Activated CD4-positive, alpha-beta memory T cell treated with anti-CD3 and anti-CD28 coated beads for 36 hours (primary cell): ENCODE results near the gene TPH1. TPM values are rescaled to one million over a fixed set of nuclear protein-coding genes. Genes with fewer than 3 reads are reported as not detected.

Experiments
- CTCF ChIA-PET: fragments of 350-600 bp; sonication (Branson Sonifier 250); formaldehyde crosslinking; loops from one replicate; lab custom pipeline; 2021; ENCODE audit warnings: antibody characterized with exemption, inconsistent platforms; lab: Charles Lee
- POLR2A ChIA-PET: fragments of 350-600 bp; sonication (Branson Sonifier 250); formaldehyde crosslinking; loops from one replicate; lab custom pipeline; 2021; ENCODE audit warnings: antibody characterized with exemption; lab: Charles Lee
- DNase-seq: peaks from one replicate; pipeline ENCODE4 v3.0.0-alpha.2; 2020
- H3K27ac Mint-ChIP-seq: one replicate; pipeline ENCODE4 v1.8.0; 2021; ENCODE audit warnings: mixed read lengths
- H3K27me3 Mint-ChIP-seq: one replicate; pipeline ENCODE4 v1.8.0; 2021; ENCODE audit warnings: mixed read lengths
- H3K36me3 Mint-ChIP-seq: one replicate; pipeline ENCODE4 v1.8.0; 2021; ENCODE audit warnings: mixed read lengths
- H3K4me1 Mint-ChIP-seq: one replicate; pipeline ENCODE4 v1.8.0; 2021; ENCODE audit warnings: low read depth, mixed read lengths
- H3K4me3 Mint-ChIP-seq: one replicate; pipeline ENCODE4 v1.8.0; 2021; ENCODE audit warnings: mild to moderate bottlenecking, mixed read lengths
- H3K9me3 Mint-ChIP-seq: one replicate; pipeline ENCODE4 v1.8.0; 2021; ENCODE audit warnings: mixed read lengths
- intact Hi-C: fragments of 100-400 bp; cut with micrococcal nuclease; formaldehyde crosslinking; loops from one replicate; pipeline ENCODE4 v1.15.1; 2023
- total RNA-seq, 2 experiments: library from RNA; stranded (reverse); gene quantifications; one replicate each; pipeline ENCODE4 v1.2.3, GENCODE V29; 2021

TPH1 gene
- total RNA-seq, 2 experiments from 2014 or later: 0.05 to 0.14 TPM

DNA sequence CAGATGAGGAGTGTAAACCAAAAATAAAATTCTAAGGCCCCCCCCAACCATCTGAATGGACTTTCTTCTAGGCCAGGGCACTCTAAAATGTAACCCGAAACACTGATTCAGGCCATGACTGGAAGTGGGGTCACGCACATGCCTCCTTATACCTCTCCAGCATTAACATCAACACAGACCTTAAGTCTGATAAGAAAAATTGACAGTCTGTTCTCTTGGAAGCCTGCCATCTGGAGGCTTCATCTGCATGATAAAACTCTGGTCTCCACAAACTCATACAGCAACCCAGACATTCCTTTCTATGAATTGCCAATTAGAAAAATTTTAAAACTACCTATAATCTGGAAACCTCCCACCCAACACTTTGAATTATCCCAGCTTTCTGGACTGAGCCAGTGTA, 29.3 kb downstream of the TPH1 start:
- CTCF ChIA-PET: no interaction called here
- H3K4me3 Mint-ChIP-seq: no peak overlapping the region
- no peaks in the 10 kb centered on the region for H3K27me3 Mint-ChIP-seq
- DNase-seq: no peak
- H3K4me1 Mint-ChIP-seq: peaks cover 27% of the 10 kb centered on the region
- H3K9me3 Mint-ChIP-seq: no peaks in the 10 kb centered on the region
- intact Hi-C loops: loop anchor here (2.0 to 10.0 kb wide), 3 partner anchors 82 to 942 kb away; partner anchors contain the start of genes NCR3LG1 and RPS13
- H3K36me3 Mint-ChIP-seq: no peaks in the 10 kb centered on the region
- POLR2A ChIA-PET: no interaction called here
- no peak overlapping the region for H3K27ac Mint-ChIP-seq

DNA sequence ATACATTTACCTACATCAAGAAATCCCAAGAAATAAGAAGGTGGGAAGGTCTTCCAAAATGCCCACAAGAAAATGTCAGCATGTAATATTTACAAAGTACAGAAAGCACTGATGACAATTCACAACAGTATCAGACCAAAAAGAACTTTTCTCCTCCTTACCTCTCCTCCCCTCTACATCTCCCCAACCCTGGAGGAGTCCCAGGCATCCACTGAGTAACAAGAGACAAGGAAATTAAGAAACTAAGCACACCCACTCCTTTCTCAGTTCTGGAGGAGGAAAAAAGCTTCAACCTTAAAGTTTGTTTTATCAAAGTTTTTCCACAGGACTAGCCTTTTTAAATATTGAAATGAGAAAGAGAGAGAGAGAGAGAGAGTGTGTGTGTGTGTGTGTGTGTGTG, 31.2 kb downstream of the TPH1 start:
- no peak for DNase-seq
- H3K36me3 Mint-ChIP-seq: no peaks in the 10 kb centered on the region
- ChIA-PET CTCF (interaction anchor here (2.1 kb wide), 1 partner anchor 100 kb away, joined by 10 read pairs; no protein-coding TSS in a partner anchor), POLR2A (interaction anchor here (1.2 to 3.3 kb wide), 2 partner anchors 39 to 90 kb away, joined by 3 to 19 read pairs; partner anchors contain the start of gene SAAL1)
- H3K27me3 Mint-ChIP-seq: no peaks in the 10 kb centered on the region
- intact Hi-C loops: loop anchor here (5.0 to 10.0 kb wide), 5 partner anchors 307 to 1278 kb away; partner anchors contain the start of genes C11orf58, GTF2H1, HPS5 and NCR3LG1
- peak overlapping the region; percentile 14 for H3K4me3 Mint-ChIP-seq
- peaks cover 40% of the 10 kb centered on the region for H3K4me1 Mint-ChIP-seq
- H3K9me3 Mint-ChIP-seq: no peaks in the 10 kb centered on the region
- peak overlapping the region; percentile 80 for H3K27ac Mint-ChIP-seq

DNA sequence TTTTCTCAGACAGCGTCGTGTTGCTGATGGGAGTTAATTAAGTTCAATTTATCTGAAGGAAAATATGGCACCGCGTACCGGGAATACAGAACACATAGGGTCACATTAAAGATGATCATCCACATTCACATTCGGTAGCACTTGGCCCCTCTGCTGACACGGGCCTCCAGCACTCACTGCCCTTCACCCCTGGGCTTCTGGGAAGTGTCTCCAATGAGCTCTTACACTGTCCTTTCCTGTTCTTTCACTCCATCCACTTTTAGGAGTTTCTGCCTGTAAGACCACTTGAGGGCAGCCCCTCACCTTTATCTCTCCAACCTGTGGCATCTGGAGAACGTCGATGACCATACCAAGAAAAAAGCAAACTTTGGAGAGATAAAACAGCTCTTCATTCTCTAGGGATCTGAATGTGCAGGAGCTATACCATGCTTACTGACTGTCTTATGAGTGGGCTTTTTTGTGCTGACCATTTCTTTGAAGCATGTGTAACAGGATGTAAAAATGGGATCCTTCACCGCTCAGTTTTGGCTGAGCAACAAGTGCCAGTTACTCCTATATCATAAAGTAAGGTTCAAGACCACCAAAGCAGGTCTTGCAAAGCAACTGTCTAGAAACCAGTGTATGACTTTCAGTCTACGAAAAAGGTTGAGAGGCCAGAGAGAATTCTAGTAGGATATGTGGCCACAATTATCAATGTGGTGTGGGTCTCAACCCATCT, 32.1 kb downstream of the TPH1 start:
- intact Hi-C loops: loop anchor here (1.0 to 10.0 kb wide), 8 partner anchors 23 to 1277 kb away; partner anchors contain the start of genes C11orf58, GTF2H1, HPS5 and NCR3LG1
- Mint-ChIP-seq H3K27me3 (no peaks in the 10 kb centered on the region), H3K4me3 (peak overlapping the region; percentile 93), H3K27ac (peak overlapping the region; percentile 88), H3K9me3 (no peaks in the 10 kb centered on the region), H3K4me1 (peaks cover 40% of the 10 kb centered on the region), H3K36me3 (no peaks in the 10 kb centered on the region)
- DNase-seq: peak; percentile 15
- ChIA-PET CTCF (interaction anchor here (0.5 to 3.3 kb wide), 5 partner anchors 11 to 708 kb away, joined by 4 to 23 read pairs (median 6); partner anchors contain the start of gene SAAL1), POLR2A (interaction anchor here (1.1 to 3.3 kb wide), 5 partner anchors 11 to 91 kb away, joined by 3 to 19 read pairs (median 4); partner anchors contain the start of gene SAAL1)

DNA sequence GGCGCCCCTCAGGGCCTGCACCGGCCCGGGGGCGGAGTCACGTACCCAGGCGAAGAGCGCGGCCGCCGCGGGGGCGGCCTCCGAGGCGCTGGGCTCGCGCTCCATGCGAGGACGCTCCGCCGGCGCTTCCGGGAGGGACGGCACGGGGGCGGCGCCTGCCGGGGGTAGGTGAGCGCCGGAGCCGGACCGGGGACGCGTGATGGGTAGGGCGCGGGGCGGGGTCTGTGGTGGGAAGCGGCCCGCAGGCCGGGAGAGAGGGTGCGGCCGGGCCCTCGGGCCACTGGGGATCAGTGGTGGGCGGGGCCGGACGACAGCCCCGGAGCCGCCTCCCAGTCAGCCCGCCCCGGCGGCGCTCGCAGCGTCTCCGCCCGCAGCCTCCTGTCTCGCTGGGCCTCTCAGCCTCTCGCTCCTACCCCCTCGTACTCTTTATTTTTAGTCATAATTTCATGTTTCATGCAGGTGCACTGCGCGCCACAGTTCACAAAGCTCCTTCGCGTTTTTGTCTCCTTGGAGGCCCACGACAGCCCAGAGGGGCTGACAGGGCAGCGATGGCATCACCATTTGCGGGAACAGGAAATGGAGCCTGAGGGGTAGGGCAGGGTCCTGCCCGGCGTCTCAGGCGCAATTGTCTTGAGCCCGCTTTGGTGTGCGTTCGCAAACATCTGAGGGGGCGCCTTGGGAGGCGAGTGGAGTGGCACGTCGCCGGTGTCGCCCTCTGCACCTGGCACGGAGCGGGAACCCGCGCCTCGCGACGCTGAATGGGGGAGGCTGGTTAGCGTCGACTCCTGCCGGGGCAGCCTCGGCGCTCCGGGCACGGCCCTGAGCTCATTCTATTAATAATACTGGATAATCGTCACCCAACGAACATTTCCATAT, 32.9 kb downstream of the TPH1 start, which contains the start of gene SERGEF:
Gene SERGEF, minus strand, starts transcription at position 142 of the 876 bp plus-strand sequence. Its CDS starts 37 bp downstream, at position 105.
- Mint-ChIP-seq H3K36me3 (no peaks in the 10 kb centered on the region), H3K27me3 (no peaks in the 10 kb centered on the region), H3K9me3 (no peaks in the 10 kb centered on the region), H3K4me3 (peak within 1 kb of the TSS; percentile 93), H3K27ac (peak within 1 kb of the TSS; percentile 88), H3K4me1 (peaks cover 40% of the 10 kb centered on the region)
- ChIA-PET CTCF (interaction anchor here (0.5 to 3.3 kb wide), 5 partner anchors 10 to 709 kb away, joined by 4 to 23 read pairs (median 6); partner anchors contain the start of gene SAAL1), POLR2A (interaction anchor here (0.8 to 3.3 kb wide), 6 partner anchors 10 to 92 kb away, joined by 3 to 19 read pairs (median 5); partner anchors contain the start of gene SAAL1)
- intact Hi-C loops: loop anchor here (1.0 to 10.0 kb wide), 8 partner anchors 22 to 1276 kb away; partner anchors contain the start of genes C11orf58, GTF2H1, HPS5 and NCR3LG1
- DNase-seq: peak; percentile 95

DNA sequence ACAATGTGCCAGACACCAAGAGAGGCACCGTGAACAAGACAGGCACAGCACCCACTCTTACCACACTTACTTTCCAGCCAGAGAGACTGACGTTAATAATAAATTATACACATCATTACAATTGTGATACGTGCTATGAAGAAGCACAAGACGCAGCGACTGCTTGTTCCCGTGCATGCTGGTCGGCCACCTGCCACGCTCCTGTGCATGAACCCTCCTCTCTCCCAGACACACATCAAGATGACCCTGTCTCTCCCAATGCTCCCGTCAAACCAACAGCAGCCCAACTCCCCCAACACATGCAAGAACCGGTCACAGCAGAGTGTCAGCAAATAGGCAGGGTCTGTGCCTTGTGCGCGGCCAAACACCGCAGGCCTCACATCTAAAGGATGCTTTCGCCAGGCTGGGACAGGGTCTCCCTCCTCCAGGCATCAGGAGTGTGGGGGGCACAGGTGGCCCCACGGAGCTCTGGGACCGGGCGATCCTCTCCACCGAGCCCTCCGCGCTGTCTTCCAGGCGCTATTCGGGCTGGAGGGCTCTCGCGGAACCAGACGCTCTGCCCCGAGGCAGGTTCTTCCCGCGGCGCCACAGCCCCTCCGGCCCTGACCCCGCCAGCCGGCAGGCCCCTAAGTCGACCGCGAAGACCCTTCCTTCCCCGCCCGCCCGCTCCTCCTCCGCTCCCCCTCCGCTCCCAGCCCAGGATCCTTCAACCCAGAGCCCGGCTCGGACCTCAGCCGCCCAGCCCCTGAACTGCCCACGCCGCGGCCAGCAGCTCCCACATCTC, 33.8 kb downstream of the TPH1 start:
- Mint-ChIP-seq H3K27me3 (no peaks in the 10 kb centered on the region), H3K9me3 (no peaks in the 10 kb centered on the region), H3K4me1 (peaks cover 40% of the 10 kb centered on the region), H3K36me3 (no peaks in the 10 kb centered on the region), H3K27ac (peak overlapping the region; percentile 80), H3K4me3 (peak overlapping the region; percentile 93)
- POLR2A ChIA-PET: interaction anchor here (0.8 to 3.3 kb wide), 4 partner anchors 12 to 93 kb away, joined by 3 to 19 read pairs (median 6); partner anchors contain the start of gene SAAL1
- intact Hi-C loops: loop anchor here (2.0 to 10.0 kb wide), 6 partner anchors 22 to 1275 kb away; partner anchors contain the start of genes C11orf58, GTF2H1, HPS5 and NCR3LG1
- CTCF ChIA-PET: interaction anchor here (2.6 to 3.3 kb wide), 2 partner anchors 9 to 93 kb away, joined by 6 to 23 read pairs; partner anchors contain the start of gene SAAL1
- peak; percentile 37 for DNase-seq

DNA sequence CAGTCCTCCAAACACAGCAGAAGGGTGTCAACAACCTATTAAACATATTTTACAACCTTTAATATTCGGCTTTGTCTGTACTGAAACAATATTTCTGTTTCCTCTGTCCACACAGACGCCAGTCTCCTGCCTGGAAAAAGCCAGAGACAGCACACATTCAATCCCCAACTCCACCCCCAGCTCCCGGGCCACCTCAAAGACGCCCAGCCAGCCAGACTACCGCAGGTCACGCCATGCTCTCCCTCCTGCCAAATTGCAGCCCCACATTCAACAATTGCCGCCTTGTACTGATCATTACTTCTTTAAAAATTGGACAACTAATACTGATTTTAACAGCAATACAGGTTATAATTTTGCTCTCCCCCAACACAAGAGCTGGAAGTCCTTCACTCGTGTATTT, 34.4 kb downstream of the TPH1 start:
- no peaks in the 10 kb centered on the region for H3K9me3 Mint-ChIP-seq
- intact Hi-C loops: loop anchor here (2.0 to 10.0 kb wide), 6 partner anchors 21 to 1274 kb away; partner anchors contain the start of genes C11orf58, GTF2H1, HPS5 and NCR3LG1

DNA sequence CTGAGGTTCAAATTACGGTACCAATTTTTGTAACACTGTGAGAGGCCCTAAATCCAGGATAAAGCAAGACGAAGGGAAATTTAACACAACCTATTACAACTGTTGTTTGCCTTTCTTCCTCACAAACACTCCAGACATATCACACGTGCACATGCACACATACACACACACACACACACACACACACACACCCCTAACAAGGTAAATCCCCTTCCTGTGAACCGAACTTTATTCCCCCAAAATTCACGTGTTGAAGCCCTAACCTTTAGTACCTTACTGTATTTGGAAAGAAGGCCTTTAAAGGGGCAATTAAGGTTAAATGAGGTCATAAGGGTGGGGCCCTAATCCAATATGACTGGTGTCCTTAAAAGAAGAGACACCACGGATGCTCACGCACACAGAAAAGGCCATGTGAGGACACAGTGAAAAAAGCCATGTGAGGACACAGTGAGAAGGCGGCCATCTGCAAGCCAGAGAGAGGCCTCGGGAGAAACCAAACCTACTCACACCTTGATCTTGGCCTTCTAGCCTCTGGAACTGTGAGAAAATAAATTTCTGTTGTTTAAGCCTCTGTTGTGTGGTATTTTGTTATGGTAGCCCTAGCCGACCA, 35.0 kb downstream of the TPH1 start:
- Mint-ChIP-seq H3K4me1 (peaks cover 40% of the 10 kb centered on the region), H3K27me3 (no peaks in the 10 kb centered on the region), H3K4me3 (no peak overlapping the region), H3K27ac (no peak overlapping the region), H3K36me3 (peaks cover 5% of the 10 kb centered on the region), H3K9me3 (no peaks in the 10 kb centered on the region)
- CTCF ChIA-PET: interaction anchor here (1.5 to 3.3 kb wide), 3 partner anchors 94 to 104 kb away, joined by 4 to 23 read pairs (median 16); partner anchors contain the start of gene SAAL1
- POLR2A ChIA-PET: interaction anchor here (1.7 kb wide), 1 partner anchor 10 kb away, joined by 7 read pairs; no protein-coding TSS in a partner anchor
- intact Hi-C loops: loop anchor here (5.0 to 10.0 kb wide), 5 partner anchors 311 to 1274 kb away; partner anchors contain the start of genes C11orf58, GTF2H1, HPS5 and NCR3LG1
- DNase-seq: no peak

More for the DNA sequence above, 34.4 kb downstream of the TPH1 start:
- Mint-ChIP-seq H3K4me1 (peaks cover 40% of the 10 kb centered on the region), H3K4me3 (peak overlapping the region; percentile 93), H3K27me3 (no peaks in the 10 kb centered on the region), H3K27ac (peak overlapping the region; percentile 80), H3K36me3 (peaks cover 2% of the 10 kb centered on the region)
- ChIA-PET CTCF (interaction anchor here (3.3 kb wide), 1 partner anchor 94 kb away, joined by 23 read pairs; the partner anchor contains the start of gene SAAL1), POLR2A (interaction anchor here (1.7 kb wide), 1 partner anchor 11 kb away, joined by 7 read pairs; no protein-coding TSS in a partner anchor)
- DNase-seq: no peak

DNA sequence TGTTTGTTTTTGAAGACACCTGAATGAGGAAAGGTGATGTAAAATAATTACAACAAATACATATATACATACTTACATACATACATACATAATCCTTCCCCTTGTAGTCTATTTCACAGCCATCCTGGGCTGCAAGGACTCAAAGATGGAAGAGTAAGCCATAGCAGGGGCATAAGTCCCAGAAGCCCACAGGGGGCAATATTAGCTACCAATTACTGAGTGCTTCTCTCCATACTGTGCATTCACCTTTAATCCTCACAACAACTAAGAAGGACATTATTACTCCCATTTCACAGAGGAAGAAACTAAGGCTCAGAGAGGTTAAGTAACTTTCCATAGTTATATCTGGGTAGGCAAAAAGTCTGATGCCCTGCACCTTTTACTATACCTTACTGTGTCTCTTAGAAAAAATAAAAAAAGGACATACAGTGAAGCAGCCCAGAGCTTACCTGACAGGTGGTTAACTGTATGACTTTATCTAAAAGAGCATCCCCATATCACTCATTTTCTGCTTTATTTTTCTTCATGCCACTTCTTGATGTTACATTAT, 35.9 kb downstream of the TPH1 start:
- intact Hi-C loops: loop anchor here (5.0 to 10.0 kb wide), 5 partner anchors 312 to 1273 kb away; partner anchors contain the start of genes C11orf58, GTF2H1, HPS5 and NCR3LG1
- no peak for DNase-seq
- Mint-ChIP-seq H3K4me3 (no peak overlapping the region), H3K27me3 (no peaks in the 10 kb centered on the region), H3K4me1 (peaks cover 38% of the 10 kb centered on the region), H3K9me3 (no peaks in the 10 kb centered on the region), H3K36me3 (peaks cover 7% of the 10 kb centered on the region), H3K27ac (no peak overlapping the region)
- ChIA-PET POLR2A (interaction anchor here (1.2 to 1.4 kb wide), 2 partner anchors 11 to 516 kb away, joined by 3 read pairs; no protein-coding TSS in a partner anchor), CTCF (interaction anchor here (0.7 to 1.6 kb wide), 4 partner anchors 53 to 279 kb away, joined by 3 to 16 read pairs (median 4); partner anchors contain the start of gene SAAL1)

DNA sequence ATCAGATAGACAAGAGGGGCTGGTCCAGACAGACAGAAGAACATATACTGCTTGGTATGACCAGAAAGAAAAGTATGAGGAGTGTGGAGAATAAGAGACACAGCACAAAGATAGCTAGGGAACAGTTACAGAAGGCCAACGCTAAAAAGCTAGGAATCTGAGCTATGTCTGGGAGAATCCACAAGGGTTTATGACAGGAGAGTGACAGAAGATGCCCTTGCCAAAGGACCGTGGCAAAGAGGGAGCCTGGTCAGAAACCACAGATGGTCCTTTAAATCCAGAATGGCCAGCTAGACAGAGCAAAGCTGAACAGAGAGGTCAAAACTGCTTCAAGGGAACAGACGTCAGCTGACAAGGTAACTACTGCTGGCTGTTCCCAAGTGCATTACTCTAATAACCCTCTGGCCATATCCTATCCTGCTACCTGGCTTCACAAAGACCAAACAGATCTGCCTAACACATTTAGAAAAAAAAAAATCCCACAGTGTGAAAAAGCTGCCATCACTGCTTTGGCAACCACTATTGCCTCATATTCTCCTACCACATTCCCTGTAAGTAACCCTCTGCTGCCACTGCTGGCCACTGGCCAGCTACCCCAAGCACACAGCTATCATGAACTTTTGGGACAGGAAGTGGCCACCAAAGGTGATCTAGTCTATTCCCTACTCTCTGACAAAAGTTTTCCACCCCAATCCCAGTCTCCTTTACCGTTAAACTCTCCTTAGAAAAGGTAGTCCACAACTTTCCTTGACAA, 40.5 kb downstream of the TPH1 start:
- Mint-ChIP-seq H3K4me3 (no peak overlapping the region), H3K9me3 (no peaks in the 10 kb centered on the region), H3K36me3 (peaks cover 15% of the 10 kb centered on the region), H3K4me1 (peaks cover 1% of the 10 kb centered on the region), H3K27ac (no peak overlapping the region), H3K27me3 (no peaks in the 10 kb centered on the region)
- ChIA-PET POLR2A (interaction anchor here (1.1 kb wide), 1 partner anchor 18 kb away, joined by 3 read pairs; no protein-coding TSS in a partner anchor), CTCF (interaction anchor here (1.2 kb wide), 1 partner anchor 13 kb away, joined by 6 read pairs; no protein-coding TSS in a partner anchor)
- no peak for DNase-seq
- intact Hi-C loops: no loop called here
